NCI-H345 treated with DMSO at 0.1 percent for 48 hours (cell line): Measurements from ENCODE around the gene SAP130.

ENCODE experiments used
- DNase-seq: peaks from one replicate; lab custom pipeline; 2025; ENCODE audit not compliant: unreplicated experiment; lab: John Stamatoyannopoulos, UW

The SAP130 gene

DNA sequence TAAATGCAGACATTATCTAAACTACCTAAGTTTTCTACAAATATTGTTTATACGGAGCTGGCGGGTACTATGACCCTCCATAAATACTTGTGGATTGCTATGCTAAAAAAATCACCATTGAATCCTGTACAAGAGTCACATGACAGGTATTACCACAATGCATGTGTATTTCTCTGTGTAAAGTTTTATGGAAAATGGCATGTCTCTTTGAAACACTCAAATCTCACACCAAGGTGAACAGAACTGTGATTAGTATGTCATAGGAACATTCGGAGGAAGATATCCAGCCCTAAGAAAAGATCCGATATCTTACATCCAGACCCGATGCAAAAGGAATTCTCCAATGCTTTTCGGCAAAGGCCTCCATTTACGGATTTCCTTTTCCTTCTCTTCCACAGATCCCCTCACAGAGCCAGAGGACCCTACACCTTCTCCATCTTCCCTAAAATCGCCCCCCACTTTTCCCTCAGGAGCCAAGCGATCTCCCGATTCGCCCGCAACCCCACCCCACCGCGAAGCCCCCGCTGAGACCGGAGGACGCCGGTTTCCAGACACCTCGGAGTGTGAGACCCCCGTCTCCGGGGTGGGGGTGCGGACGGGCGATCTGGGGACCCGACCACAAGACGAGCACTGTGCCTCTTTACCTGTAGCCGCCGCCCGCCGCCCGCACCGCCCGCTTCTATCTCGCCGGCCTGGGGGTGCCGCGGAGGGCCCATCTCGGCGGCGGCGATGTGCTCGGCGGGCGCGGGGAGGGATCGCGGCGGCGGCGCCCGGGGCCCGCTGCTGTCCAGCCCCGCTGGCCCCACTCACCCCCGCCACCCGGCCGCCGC lies 1.2 kb downstream of the SAP130 start:
- DNase-seq, result no peak

DNA sequence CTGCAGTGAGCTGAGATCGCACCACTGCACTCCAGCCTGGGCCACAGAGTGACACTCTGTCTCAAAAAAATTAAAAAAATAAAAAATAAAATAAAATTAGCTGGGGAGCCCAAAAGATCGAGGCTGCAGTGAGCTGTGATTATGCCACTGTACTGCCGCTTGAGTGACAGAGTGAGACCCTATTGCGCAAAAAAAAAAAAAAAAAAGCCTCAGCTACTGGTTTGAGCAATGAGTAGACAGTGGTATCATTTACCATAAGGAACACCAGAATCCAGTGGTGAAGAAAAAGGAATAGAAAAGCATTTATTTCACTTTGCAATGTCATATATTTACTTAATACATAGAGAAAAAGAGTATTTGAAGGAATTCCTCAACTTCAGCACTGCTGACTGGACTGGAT lies 3.0 kb downstream of the SAP130 start:
- DNase-seq, result no peak

DNA sequence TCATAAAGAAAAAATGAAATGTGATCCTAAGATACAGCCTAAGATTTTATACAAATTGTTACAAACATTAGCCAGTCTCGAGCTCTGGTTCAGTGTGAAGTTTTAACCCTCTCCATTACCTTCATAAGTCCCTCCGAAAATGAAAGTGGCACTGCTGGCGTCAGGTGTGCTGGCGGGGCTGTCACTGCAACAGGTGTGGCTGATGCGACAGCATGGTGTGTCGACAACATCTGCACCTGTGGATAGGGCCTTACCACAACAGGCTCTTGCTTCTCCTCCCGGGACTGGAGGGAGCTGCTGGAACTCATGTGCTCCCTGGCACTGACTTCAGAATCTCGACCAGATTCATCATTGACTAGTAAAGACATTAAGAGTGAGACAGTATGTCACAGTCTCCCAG lies 10.3 kb downstream of the SAP130 start:
- DNase-seq, result no peak

DNA sequence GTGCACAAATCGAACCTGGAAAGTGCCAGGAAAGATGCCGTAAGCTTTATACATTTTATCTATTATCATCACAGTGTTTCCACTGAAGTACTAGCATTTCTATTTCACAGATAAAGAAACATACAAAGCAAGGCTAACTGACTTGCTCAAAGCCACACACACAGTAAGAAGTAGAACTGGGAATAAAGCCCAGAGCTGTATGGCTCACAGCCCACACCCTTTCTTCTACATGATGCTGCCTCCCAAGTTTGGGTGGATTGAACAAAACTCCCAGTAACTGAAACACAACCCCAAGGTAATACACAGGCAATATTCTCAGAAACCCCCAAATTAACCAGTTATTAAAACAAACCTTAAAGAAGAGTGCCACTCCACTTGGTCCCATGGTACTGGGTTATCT lies 11.2 kb downstream of the SAP130 start:
- no peak for DNase-seq

DNA sequence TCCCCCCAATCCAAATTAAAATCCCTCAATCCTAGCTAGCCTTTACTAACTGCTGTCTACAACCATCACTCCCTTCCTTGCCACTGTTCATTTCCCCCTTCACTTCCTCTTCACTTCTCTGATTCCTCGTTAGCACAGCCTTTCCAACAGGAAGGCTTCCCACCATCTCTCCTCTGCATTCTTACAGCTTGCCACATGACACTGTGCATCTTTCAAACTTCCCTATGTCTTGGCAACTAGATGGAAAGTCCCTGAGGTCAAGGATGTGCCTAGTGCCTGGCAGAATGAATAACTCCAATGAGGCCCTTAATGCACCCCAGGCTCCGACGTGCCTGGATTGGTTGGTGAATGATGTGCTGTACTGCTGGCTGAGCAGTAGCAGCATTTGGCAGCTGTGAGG lies 15.2 kb downstream of the SAP130 start:
- no peak for DNase-seq

DNA sequence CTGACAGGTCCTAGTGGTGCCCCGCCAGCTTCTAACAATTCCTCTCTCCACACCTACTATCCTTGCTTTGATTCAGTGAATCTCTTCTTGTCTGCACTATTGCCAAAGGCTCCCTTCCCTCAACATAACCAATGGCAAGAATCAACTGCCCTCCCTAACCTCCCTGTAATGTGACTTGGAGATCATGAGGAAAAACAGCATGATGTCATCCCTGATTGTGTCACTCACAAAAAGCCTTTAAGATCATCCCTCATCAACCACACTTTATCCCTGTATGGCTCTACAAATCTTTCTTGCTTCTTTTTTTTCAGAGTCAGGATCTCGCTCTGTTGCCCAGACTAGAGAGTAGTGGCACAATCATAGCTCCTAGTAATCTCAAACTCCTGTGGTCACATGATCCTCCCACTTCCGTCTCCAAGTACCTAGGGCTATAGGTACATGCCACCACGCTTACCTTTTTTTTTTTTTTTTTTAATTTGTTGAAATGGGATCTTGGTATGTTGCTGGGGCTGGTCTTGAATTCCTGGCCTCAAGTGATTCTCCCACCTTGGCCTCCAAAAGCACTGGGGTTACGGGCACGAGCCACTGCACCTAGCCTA lies 19.7 kb downstream of the SAP130 start:
- DNase-seq, result no peak

DNA sequence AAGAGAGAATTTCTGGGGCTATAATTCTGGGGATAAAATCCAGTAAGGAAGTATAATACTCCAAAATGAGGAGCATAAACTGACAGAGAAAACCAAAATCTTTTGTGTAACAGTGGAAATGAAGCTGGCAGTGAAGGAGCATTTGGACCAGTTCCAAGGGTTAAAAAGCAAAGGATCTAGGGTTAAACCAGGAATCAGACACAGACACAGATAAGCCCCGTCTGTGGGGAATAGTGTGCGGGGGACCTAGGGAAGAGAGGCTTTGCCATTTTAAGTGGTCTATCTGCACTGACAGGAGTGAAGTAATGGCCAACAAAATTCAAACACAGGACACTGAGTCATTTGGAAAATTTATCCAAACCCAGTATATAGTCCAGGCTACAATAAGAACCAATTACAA lies 23.4 kb downstream of the SAP130 start:
- DNase-seq, result no peak

DNA sequence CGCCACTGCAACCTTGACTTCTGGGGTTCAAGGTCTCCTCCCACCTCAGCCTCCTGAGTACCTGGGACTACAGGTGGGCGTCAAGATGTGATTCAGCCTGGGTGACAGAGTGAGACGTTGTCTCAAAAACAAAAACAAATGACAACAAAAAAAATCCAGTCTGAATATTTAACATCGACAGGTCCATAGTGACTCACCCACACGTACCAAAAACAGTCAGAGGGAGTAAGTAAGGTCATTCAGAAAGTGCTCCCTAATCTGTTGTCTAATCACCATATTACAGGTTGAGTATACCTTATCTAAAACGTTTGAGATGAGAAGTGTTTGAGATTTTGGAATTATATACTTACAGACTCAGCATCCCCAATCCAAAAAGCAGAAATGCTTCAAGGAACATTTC lies 24.4 kb downstream of the SAP130 start:
- no peak for DNase-seq

DNA sequence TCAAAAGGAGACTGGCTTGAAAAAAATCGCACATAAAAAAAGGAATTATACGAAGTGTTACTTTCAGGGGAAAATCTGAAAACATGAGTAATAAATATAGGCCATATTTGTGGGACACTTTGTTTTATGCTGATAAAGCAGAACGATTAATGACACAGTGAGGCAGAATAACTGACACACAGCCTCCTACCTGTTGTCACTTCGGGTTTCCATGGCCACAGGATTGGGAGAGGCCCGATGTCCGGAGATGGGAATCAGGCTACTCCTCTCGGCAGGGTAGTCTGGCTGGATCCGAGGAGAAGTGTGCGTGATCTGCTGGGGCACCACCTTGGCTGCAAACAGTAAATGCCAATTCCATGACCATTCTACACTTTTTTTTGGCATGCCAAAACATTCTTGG lies 31.7 kb downstream of the SAP130 start:
- no peak for DNase-seq

DNA sequence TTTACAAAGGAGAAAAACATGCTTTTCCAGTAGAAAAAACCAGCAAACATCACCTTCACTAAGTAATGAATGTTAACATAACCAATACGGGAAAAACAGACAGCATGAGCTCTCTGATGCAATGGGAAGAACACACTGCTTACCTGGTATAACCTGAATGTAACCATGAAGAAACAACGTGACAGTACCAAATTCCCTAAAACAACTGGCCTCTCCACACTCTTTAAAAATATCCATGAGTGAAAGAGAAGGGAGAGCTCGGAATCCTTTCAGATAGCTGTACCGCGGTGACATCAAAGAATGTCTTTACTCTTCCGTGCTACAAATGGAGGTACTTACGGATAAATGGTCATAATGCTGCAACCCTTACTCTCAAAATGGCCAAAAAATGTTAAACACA lies 32.1 kb downstream of the SAP130 start:
- DNase-seq, result no peak

DNA sequence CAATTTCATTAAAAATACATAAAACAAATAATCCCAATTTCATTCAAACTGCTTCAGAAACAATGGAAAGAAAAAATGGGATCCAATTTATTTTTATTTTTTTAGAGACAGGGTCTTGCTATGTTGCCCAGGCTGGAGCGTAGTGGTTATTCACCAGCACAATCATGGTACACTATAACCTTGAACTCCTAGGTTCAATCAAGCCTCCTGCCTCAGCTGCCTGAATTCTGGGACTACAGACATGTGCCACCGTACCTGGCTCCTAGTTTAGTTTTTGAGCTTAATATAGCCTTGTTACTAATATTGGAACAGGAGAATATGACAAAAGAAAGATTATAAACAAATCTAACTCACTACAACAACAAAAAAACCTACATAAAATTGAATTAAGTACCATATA lies 34.2 kb downstream of the SAP130 start:
- DNase-seq, result no peak

DNA sequence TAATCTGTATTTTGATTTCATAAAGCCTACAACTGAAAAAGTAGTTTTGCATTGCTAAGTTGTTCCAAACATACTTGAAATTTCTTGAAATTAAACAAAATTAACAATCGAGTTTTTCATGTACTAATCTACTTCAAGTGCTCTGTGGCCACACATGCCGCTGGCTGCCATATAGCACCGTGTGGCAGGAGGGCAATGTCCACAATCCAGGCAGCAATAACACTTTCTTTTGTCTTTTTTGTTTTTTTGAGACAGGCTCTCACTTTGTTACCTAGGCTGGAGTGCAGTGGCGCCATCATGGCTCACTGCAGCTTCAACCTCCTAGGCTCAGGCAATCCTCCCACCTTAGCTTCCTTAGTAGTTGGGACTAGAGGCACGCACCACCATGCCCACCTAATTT lies 36.1 kb downstream of the SAP130 start:
- no peak for DNase-seq

DNA sequence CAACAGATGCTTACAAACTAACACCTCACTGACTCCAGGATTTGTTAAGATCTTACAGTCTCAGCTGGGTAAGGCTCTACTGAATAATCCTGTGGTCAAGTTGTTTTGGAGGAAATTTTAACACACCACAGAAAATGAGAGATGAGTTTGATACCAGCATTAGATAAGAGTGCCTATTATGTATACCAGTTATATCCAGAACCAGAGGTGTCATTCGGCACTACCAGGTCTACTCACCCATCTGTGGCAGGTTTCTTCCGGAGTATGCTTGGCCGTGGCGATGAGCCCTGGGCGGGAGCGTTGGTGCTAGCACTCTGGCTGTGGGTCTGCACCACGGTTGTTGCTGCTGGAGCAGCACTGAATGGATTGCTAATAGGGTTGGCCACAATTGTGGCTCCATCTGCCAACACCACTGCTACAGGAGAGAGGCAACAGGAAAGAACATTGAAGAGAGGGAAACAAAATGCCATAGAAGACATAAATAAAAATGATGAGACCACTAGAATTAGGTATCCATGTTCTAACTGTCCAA lies 41.2 kb downstream of the SAP130 start:
- no peak for DNase-seq

DNA sequence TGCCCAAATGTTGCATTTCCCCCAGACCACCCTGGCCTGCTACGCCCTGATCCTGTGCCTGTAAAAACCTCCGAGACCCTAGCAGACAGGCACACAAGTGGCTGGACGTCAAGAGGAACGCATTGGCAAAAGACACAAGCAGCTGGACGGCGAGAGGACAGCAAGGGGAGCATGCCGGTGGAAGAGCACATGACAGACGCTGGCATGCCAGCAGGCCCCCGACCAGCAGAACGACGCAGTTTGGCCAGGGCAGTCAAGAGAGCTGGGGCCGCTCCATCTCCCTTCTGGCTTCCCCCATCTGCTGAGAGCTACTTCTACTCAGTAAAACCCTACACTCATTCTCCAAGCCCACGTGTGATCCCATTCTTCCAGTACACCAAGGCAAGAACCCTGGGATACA lies 42.1 kb downstream of the SAP130 start:
- no peak for DNase-seq

DNA sequence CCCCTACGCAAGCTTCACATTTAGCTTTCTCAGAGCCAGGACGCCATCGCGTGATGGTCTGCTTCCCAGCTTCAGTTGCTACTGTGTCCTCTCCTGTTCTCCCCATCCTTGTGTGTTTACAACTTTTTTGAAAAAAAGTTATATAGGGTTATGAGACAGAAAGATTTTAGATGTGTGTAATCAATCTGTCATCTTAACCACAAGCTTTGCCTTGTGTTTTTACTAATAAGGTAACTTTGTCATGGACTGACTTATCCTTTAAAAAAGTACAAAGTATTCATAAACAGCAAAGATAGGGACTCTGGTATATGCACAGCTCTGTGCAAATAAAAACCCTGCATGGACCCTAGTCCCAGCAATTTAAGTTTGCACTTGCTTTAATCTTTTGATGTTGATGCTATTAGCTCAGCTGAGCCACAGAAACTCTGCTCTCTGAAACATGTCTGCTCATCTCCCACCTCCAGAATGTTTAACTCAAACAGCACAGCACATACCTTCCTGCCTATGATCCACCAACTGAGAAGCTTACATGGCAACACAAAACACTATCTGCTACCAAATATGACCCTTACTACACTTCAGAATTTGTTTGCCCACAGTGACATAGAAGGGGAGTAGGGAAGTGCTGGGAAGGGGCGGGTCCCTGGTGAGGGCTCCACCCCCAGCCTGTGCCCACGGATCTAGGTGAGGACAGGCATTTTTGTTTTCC lies 42.7 kb downstream of the SAP130 start:
- DNase-seq, result no peak

DNA sequence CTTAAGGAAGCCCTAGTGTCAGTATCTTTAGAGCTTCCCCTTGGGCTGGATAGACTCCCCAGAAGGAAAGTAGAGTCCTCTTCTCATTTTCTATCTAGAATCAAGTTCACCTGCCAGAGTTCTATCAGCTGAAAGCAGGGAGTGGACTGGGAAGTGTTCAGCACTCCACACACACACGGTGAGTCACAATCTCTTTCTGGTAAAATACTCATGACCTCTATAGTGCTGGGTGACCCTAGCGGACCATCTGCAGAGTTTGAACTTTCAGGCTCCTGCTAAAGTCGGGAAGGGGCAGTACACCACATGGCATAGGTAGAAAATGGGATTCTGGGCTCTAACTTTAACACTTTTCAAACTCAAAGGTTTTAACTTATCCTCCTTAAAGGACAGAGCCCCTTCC lies 43.3 kb downstream of the SAP130 start:
- DNase-seq, result no peak

DNA sequence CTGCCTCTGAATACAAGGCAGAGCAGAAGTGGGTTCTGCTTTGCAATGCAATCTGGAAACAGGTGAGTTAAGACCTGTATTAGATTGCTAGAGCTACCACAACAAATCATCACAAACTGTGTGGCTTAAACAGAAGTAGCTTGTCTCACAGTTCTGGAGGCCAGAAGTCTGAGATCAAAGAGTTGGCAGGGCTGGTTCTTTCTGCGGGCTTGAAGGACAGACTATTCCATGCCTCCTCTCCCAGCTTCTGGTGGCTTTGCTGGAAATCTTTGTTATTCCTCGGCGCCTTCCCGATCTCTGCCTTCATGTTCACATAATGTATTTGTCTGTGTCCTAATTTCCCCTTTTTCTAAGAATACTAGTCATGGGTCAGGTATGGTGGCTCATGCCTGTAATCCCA lies 58.4 kb downstream of the SAP130 start:
- no peak for DNase-seq

DNA sequence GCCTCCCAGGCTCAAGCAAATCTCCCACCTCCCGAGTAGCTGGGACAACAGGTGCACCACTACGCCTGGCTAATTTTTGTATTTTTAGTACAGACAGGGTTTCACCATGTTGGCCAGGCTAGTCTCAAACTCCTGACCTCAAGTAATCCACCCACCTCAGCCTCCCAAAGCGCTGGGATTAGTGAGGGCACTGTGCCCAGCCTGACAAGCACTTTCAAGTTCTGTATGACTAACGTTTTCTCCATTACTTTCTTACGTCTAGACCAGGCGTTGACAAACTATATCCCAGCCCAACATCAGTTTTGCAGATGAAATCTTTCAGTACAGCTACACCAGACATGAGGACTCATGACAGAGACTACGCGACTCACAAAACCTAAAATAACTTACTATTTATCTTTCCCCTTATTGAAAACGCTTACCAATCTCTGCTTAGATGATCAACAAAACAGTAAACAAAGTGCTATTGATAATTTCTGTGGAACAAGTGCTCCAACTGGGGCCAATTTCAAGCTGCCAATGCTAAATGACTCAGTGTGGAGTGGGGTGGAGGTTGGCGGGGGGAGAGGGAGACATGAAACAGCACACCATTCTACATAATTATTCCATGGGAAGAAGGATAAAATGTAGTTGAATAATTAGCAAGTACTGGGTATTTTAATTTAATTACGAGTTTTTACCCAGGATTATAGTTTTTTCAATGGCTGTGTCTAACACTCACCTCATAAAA lies 59.1 kb downstream of the SAP130 start:
- DNase-seq, result no peak

DNA sequence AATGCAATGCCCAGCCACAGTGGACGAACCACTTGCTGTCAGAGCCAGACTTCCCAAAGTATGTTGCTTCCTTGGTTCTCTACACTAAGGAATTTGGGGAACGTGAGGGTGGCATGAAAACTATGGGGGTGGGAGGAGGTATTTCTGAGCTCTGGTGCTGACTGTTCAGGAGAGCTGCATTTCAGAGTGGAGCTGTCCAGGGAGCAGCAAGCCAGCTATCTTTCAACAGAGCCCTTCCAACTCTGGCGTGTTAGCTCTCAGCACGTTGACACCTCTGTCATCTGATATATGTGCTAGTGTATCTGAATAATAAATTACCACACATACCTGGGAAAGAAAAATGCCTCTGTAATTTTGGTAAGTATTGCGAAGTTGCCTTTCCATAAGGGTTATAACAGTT lies 66.1 kb downstream of the SAP130 start:
- no peak for DNase-seq

DNA sequence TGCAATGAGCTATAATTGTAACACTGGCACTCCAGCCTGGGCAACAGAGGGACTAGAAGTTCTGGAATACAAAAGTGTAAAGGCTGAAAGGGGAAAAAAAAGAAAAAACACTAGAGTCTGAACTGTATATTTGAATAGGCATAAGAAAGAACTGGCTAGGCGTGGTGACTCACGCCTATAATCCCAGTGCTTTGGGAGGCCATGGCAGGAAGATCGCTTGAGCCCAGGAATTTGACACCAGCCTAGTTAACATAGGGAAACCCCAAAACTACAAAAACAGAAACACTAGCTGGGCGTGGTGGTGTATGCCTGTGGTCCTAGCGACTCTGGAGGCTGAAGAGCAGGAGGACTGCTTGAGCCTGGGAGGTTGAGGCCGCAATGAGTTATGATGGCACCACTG lies 70.6 kb downstream of the SAP130 start:
- no peak for DNase-seq

DNA sequence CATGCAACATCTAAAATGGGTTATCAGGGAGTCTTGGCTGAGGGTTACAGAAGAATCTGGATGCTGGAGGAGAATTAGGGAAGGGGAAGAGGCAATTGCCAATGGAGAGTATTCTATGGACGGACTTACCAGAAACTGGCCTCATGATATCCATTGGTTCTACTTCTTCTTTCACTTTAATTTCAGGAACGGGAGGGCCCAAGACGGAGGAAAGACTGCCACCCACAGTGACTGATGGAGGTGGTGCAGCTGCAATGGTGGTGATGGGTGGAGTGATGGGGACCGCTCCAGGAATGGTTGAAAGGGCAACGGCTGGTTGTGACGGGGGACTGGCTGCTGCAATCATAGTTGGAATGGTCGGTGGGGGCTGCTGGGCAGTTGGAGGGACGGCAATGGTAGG lies 73.0 kb downstream of the SAP130 start:
- no peak for DNase-seq
